ENCODE data around the gene LZTS2.

LZTS2 gene, protein sequence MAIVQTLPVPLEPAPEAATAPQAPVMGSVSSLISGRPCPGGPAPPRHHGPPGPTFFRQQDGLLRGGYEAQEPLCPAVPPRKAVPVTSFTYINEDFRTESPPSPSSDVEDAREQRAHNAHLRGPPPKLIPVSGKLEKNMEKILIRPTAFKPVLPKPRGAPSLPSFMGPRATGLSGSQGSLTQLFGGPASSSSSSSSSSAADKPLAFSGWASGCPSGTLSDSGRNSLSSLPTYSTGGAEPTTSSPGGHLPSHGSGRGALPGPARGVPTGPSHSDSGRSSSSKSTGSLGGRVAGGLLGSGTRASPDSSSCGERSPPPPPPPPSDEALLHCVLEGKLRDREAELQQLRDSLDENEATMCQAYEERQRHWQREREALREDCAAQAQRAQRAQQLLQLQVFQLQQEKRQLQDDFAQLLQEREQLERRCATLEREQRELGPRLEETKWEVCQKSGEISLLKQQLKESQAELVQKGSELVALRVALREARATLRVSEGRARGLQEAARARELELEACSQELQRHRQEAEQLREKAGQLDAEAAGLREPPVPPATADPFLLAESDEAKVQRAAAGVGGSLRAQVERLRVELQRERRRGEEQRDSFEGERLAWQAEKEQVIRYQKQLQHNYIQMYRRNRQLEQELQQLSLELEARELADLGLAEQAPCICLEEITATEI

DNA sequence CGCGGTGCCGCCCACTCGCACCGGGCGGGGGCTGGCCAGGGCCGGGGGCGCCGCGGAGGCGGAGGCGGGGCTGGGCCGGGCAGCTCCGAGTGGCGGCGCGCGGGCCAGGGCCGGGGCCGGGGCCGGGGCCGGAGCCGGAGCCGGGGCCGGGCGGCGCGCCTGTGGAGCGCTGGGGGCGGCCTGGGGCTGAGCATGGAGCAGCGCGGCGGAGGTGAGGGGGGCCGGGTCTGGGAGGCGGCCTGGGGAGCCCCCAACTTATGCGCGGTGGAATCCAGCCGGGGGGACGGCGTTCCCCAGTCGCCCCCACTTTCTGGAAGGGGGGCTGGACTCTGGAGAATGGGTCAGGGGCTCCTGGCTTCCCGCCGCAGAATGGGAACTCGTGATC is at the start of gene LZTS2:
Gene LZTS2 (plus strand): TSS at position 67 of the 385 bp plus-strand sequence. CDS start 2,731 bp downstream, outside the sequence.
- Histone ChIP-seq H3K36me3 (ENCODE audit: control insufficient read depth in 1 of 2, insufficient read depth in 2 of 2, low read length in 2 of 2) (peaks cover 0 to 14% of the 10 kb centered on the region in 2 donors), H3K9ac (ENCODE audit: low read depth in 1 of 2, low read length in 2 of 2) (peak within 1 kb of the TSS; percentile 76 to 88), H3K27ac (ENCODE audit: low read depth, low read length) (peak within 1 kb of the TSS; percentile 96), H3K9me3 (ENCODE audit: control insufficient read depth in 1 of 2, low read length in 2 of 2) (no peaks in the 10 kb centered on the region), H3K4me1 (ENCODE audit: control insufficient read depth in 1 of 2, insufficient read depth in 2 of 2, low read length in 2 of 2) (peaks cover 25 to 44% of the 10 kb centered on the region in 2 donors), H3K4me3 (ENCODE audit: low read depth in 1 of 2, low read length in 2 of 2) (peak within 1 kb of the TSS; percentile 89), H3K27me3 (ENCODE audit: control insufficient read depth in 1 of 2, insufficient read depth in 2 of 2, low read length in 2 of 2) (no peaks in the 10 kb centered on the region)

DNA sequence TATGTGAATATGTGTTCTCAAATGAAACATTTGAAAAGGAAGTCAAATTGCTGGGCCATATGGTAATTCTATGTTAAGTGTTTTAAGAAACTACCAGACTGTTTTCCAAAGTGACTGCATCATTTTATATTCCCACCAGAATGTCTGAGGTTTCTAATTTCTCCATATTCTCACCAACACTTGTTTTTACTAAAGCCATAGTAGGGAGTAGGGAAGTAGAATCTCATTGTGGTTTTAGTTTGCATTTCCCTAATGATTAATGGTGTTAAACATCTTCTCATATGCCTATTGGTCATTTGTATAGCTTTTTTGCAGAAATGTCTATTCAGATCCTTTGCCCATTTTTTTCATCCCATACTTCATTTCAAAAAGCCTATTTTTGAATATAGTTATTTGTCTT is 39.4 kb upstream of the LZTS2 start:
- H3K9ac ChIP-seq (ENCODE audit: low read depth in 1 of 2, low read length in 2 of 2) = no peak overlapping the region
- H3K9me3 ChIP-seq (ENCODE audit: control insufficient read depth in 1 of 2, low read length in 2 of 2) = no peaks in the 10 kb centered on the region
- no peaks in the 10 kb centered on the region for H3K4me1 ChIP-seq (ENCODE audit: control insufficient read depth in 1 of 2, insufficient read depth in 2 of 2, low read length in 2 of 2)
- no peak overlapping the region for H3K27ac ChIP-seq (ENCODE audit: low read depth, low read length)
- H3K4me3 ChIP-seq (ENCODE audit: low read depth in 1 of 2, low read length in 2 of 2) = no peak overlapping the region
- no peaks in the 10 kb centered on the region for H3K27me3 ChIP-seq (ENCODE audit: control insufficient read depth in 1 of 2, insufficient read depth in 2 of 2, low read length in 2 of 2)
- H3K36me3 ChIP-seq (ENCODE audit: control insufficient read depth in 1 of 2, insufficient read depth in 2 of 2, low read length in 2 of 2) = peaks cover 9 to 51% of the 10 kb centered on the region in 2 donors

DNA sequence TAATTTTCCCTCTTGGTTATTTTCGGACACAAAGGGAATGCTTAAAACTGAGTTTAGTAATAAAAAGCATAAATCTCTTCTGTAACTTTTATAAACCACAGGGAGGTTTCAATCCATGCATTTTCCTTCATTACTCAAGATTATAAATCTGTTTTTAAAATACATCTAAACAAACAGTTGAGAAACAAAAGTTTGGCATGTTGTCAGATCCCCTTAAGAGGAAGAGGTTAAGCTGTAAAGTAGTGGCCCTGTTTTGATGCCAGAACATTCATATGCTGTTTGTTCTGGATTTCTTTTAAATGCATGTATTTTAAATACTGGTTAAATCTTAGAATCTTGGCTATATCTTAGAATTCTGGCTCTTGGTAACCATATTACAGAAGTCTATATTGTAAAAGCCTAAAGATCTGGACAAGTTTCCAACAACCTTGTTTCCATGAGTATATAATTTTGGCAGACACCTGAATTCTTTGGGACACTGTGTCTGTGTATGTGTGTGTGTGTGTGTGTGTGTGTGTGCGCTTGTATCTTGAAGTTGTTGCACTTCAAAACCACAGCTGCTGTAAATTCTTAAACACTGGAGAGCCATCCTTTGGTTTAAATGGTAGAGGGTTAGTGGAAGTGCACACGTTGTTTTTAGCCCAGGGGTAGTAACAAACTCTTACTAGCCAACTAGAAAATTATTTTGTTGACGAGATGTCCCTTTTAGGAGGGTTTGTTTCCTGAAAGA is 37.1 kb upstream of the LZTS2 start:
- Histone ChIP-seq H3K4me3 (ENCODE audit: low read depth in 1 of 2, low read length in 2 of 2) (no peak overlapping the region), H3K27ac (ENCODE audit: low read depth, low read length) (no peak overlapping the region), H3K9ac (ENCODE audit: low read depth in 1 of 2, low read length in 2 of 2) (no peak overlapping the region), H3K9me3 (ENCODE audit: control insufficient read depth in 1 of 2, low read length in 2 of 2) (no peaks in the 10 kb centered on the region), H3K27me3 (ENCODE audit: control insufficient read depth in 1 of 2, insufficient read depth in 2 of 2, low read length in 2 of 2) (no peaks in the 10 kb centered on the region), H3K4me1 (ENCODE audit: control insufficient read depth in 1 of 2, insufficient read depth in 2 of 2, low read length in 2 of 2) (no peaks in the 10 kb centered on the region), H3K36me3 (ENCODE audit: control insufficient read depth in 1 of 2, insufficient read depth in 2 of 2, low read length in 2 of 2) (peaks cover 18 to 49% of the 10 kb centered on the region in 2 donors)

DNA sequence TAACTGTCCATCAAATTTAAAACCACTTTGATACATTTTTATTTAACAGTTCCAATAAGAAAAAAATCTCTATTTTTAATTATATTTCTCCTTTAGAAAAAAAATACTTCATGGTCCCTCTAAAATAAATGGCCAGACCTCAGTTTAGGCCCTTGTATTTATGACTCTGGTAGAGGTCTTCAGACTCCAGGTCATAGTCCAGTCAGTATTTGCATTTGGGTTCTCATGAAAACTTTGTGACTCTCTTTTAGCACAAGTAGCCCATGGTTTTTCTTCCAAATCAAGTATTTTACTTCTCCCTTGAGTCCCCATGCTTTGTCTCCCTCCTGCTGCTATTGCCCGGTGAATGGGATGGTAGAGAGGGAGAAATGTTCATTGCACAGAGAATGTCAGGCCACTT is 35.8 kb upstream of the LZTS2 start:
- Histone ChIP-seq H3K4me1 (ENCODE audit: control insufficient read depth in 1 of 2, insufficient read depth in 2 of 2, low read length in 2 of 2) (peaks cover 5 to 10% of the 10 kb centered on the region in 2 donors), H3K27ac (ENCODE audit: low read depth, low read length) (no peak overlapping the region), H3K9me3 (ENCODE audit: control insufficient read depth in 1 of 2, low read length in 2 of 2) (no peaks in the 10 kb centered on the region), H3K9ac (ENCODE audit: low read depth in 1 of 2, low read length in 2 of 2) (no peak overlapping the region), H3K27me3 (ENCODE audit: control insufficient read depth in 1 of 2, insufficient read depth in 2 of 2, low read length in 2 of 2) (no peaks in the 10 kb centered on the region), H3K4me3 (ENCODE audit: low read depth in 1 of 2, low read length in 2 of 2) (no peak overlapping the region), H3K36me3 (ENCODE audit: control insufficient read depth in 1 of 2, insufficient read depth in 2 of 2, low read length in 2 of 2) (peaks cover 18 to 37% of the 10 kb centered on the region in 2 donors)

DNA sequence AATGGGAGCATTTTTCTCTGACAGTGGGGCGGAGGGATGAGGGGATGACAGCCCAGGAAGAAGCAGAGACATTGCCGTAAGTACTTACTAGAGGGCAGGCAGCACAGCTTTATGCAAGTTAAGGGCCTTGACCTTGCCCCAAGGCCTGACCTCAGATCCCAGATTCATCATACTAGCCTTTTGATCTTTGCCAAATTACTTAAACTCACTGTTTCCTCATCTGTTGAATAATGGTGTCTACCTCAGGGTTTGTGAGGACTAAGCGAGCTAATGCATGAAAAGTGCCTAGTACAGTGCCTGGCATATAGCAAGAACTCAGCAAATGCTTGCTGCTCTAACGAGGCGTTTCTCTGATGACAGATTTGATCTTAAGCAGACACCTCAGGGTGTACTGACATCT is 33.8 kb upstream of the LZTS2 start:
- H3K9ac ChIP-seq (ENCODE audit: low read depth in 1 of 2, low read length in 2 of 2) = no peak overlapping the region
- no peak overlapping the region for H3K27ac ChIP-seq (ENCODE audit: low read depth, low read length)
- H3K4me1 ChIP-seq (ENCODE audit: control insufficient read depth in 1 of 2, insufficient read depth in 2 of 2, low read length in 2 of 2) = peaks cover 12 to 18% of the 10 kb centered on the region in 2 donors
- no peak overlapping the region for H3K4me3 ChIP-seq (ENCODE audit: low read depth in 1 of 2, low read length in 2 of 2)
- no peaks in the 10 kb centered on the region for H3K27me3 ChIP-seq (ENCODE audit: control insufficient read depth in 1 of 2, insufficient read depth in 2 of 2, low read length in 2 of 2)
- peaks cover 12 to 29% of the 10 kb centered on the region in 2 donors for H3K36me3 ChIP-seq (ENCODE audit: control insufficient read depth in 1 of 2, insufficient read depth in 2 of 2, low read length in 2 of 2)
- no peaks in the 10 kb centered on the region for H3K9me3 ChIP-seq (ENCODE audit: control insufficient read depth in 1 of 2, low read length in 2 of 2)

DNA sequence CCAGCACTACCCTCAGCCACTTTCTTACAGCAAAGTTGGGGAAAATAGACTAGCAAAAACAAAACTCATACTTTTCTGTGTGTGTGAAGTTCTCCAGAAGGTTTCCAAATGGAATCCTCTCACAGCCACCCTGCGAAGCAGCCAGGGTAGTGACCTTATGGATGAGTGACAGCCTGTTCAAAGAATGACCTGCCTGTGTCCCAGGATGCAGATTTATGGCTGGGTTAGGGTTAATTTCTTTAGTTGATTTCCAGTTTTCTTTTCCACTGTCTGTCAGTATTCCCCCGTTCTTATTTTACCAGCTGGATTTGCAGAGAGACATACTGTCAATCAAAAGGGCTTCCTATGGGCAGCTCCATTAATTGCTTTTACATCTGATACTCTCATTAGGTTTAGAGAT is 32.7 kb upstream of the LZTS2 start:
- no peaks in the 10 kb centered on the region for H3K27me3 ChIP-seq (ENCODE audit: control insufficient read depth in 1 of 2, insufficient read depth in 2 of 2, low read length in 2 of 2)
- peaks cover 11 to 26% of the 10 kb centered on the region in 2 donors for H3K36me3 ChIP-seq (ENCODE audit: control insufficient read depth in 1 of 2, insufficient read depth in 2 of 2, low read length in 2 of 2)
- no peaks in the 10 kb centered on the region for H3K9me3 ChIP-seq (ENCODE audit: control insufficient read depth in 1 of 2, low read length in 2 of 2)
- no peak overlapping the region for H3K27ac ChIP-seq (ENCODE audit: low read depth, low read length)
- H3K9ac ChIP-seq (ENCODE audit: low read depth in 1 of 2, low read length in 2 of 2) = no peak overlapping the region
- H3K4me3 ChIP-seq (ENCODE audit: low read depth in 1 of 2, low read length in 2 of 2) = no peak overlapping the region
- H3K4me1 ChIP-seq (ENCODE audit: control insufficient read depth in 1 of 2, insufficient read depth in 2 of 2, low read length in 2 of 2) = peaks cover 15 to 25% of the 10 kb centered on the region in 2 donors

DNA sequence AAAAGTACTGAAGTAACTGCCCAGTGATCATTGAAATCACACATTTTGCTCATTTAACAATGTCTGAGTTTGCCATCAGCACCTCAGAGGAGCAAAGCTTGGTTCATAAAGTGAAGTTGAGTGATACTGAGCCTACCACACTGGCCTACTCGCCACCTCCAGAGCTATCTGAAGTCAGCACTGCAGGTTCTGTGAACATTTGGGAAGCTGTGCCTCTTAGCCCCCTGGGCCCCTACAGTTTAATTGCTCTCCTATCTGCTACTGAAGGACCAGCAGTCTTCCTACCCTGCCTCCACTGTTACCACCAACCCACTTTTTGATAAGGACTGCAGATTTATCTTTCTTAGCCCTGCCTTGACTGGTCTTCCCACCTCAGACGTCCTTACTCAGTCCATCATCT is 32.3 kb upstream of the LZTS2 start:
- Histone ChIP-seq H3K4me3 (ENCODE audit: low read depth in 1 of 2, low read length in 2 of 2) (no peak overlapping the region), H3K36me3 (ENCODE audit: control insufficient read depth in 1 of 2, insufficient read depth in 2 of 2, low read length in 2 of 2) (peaks cover 8 to 22% of the 10 kb centered on the region in 2 donors), H3K27me3 (ENCODE audit: control insufficient read depth in 1 of 2, insufficient read depth in 2 of 2, low read length in 2 of 2) (no peaks in the 10 kb centered on the region), H3K27ac (ENCODE audit: low read depth, low read length) (no peak overlapping the region), H3K9me3 (ENCODE audit: control insufficient read depth in 1 of 2, low read length in 2 of 2) (no peaks in the 10 kb centered on the region), H3K4me1 (ENCODE audit: control insufficient read depth in 1 of 2, insufficient read depth in 2 of 2, low read length in 2 of 2) (peaks cover 20 to 29% of the 10 kb centered on the region in 2 donors), H3K9ac (ENCODE audit: low read depth in 1 of 2, low read length in 2 of 2) (no peak overlapping the region)

DNA sequence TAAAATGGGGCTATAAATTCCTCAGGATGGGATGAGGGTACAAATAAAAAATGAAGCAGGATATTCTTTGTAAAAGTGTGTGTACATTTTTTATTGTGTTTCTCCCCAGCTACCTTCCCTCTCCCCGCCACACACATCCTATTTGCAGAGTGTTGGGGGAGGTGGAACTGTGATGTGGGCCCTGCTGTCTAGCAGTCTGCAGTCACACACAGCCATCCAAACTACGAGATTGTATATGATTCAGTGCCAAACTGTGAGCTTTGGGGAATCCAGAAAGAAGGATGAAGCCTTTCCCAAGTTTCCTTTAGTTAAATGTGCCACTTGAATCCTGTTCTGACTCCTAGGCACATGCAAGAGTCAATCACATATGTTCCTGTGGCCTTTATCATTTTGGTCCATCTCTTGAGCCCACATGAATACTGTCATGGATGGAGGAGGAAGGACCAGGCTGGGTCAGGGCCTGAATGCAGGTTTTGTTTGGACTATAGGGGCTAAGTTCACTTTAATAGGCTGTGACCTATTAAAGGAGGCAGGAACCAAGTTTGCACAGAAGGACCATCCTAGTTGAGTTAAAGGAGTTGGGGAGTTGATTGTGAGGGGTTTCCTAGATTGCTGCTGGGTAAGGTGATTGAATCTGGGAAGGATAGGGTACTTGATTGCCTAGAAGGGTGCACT is 31.4 kb upstream of the LZTS2 start:
- peak overlapping the region; percentile 76 to 79 for H3K4me3 ChIP-seq (ENCODE audit: low read depth in 1 of 2, low read length in 2 of 2)
- no peaks in the 10 kb centered on the region for H3K27me3 ChIP-seq (ENCODE audit: control insufficient read depth in 1 of 2, insufficient read depth in 2 of 2, low read length in 2 of 2)
- H3K27ac ChIP-seq (ENCODE audit: low read depth, low read length) = no peak overlapping the region
- H3K36me3 ChIP-seq (ENCODE audit: control insufficient read depth in 1 of 2, insufficient read depth in 2 of 2, low read length in 2 of 2) = peaks cover 16 to 26% of the 10 kb centered on the region in 2 donors
- H3K9ac ChIP-seq (ENCODE audit: low read depth in 1 of 2, low read length in 2 of 2) = peak overlapping the region in 1 of 2 donors; percentile 67
- no peaks in the 10 kb centered on the region for H3K9me3 ChIP-seq (ENCODE audit: control insufficient read depth in 1 of 2, low read length in 2 of 2)
- H3K4me1 ChIP-seq (ENCODE audit: control insufficient read depth in 1 of 2, insufficient read depth in 2 of 2, low read length in 2 of 2) = peaks cover 28 to 35% of the 10 kb centered on the region in 2 donors

DNA sequence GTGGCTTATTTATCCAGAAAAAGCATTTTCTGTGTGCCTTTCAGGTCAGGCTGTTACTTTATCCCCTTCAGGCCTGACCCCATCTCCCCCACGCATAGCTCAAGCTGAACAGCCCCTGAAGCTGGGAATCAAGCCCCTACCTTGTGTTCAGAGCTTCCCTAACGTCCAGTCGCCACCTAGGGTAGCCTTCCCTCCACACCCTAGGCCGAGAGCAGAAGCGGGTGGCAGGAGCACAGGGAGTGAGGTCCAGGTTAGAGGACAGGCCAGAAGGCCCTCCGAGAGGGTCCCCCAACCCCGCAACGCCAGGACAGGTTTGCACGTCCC is 30.8 kb upstream of the LZTS2 start:
- H3K4me1 ChIP-seq (ENCODE audit: control insufficient read depth in 1 of 2, insufficient read depth in 2 of 2, low read length in 2 of 2) = peaks cover 29 to 35% of the 10 kb centered on the region in 2 donors
- H3K36me3 ChIP-seq (ENCODE audit: control insufficient read depth in 1 of 2, insufficient read depth in 2 of 2, low read length in 2 of 2) = peaks cover 16 to 33% of the 10 kb centered on the region in 2 donors
- no peaks in the 10 kb centered on the region for H3K27me3 ChIP-seq (ENCODE audit: control insufficient read depth in 1 of 2, insufficient read depth in 2 of 2, low read length in 2 of 2)
- H3K27ac ChIP-seq (ENCODE audit: low read depth, low read length) = no peak overlapping the region
- H3K4me3 ChIP-seq (ENCODE audit: low read depth in 1 of 2, low read length in 2 of 2) = peak overlapping the region; percentile 76 to 79
- H3K9me3 ChIP-seq (ENCODE audit: control insufficient read depth in 1 of 2, low read length in 2 of 2) = no peaks in the 10 kb centered on the region
- peak overlapping the region; percentile 63 to 67 for H3K9ac ChIP-seq (ENCODE audit: low read depth in 1 of 2, low read length in 2 of 2)
